Mesenchymal stem cell (in vitro differentiated cells and primary cell): ENCODE data around the gene CCDC85C.

Source experiments
- DNase-seq: peaks from one replicate; pipeline ENCODE4 v3.0.0-alpha.2; 2013
- H2AFZ ChIP-seq: one replicate; pipeline ENCODE4 v1.6.1; 2013; ENCODE audit warnings: low read depth, mild to moderate bottlenecking, control low read depth, inconsistent platforms, low read length, moderate library complexity
- H2AK5ac ChIP-seq: 2 replicates; pipeline ENCODE4 v1.6.1; 2013; ENCODE audit warnings: low read length, moderate library complexity, mild to moderate bottlenecking, inconsistent platforms; ENCODE audit not compliant: severe bottlenecking
- H2BK120ac ChIP-seq: one replicate; pipeline ENCODE4 v1.6.1; 2013; ENCODE audit warnings: low read depth, mild to moderate bottlenecking, inconsistent platforms, low read length, moderate library complexity
- H2BK12ac ChIP-seq, 2 experiments: one replicate each; pipeline ENCODE4 v1.6.1; 2013; ENCODE audit warnings: inconsistent platforms in 2 of 2, low read length in 2 of 2, mild to moderate bottlenecking in 2 of 2, moderate library complexity in 2 of 2, control low read depth in 1 of 2
- H2BK15ac ChIP-seq: one replicate; pipeline ENCODE4 v1.6.1; 2013; ENCODE audit warnings: mild to moderate bottlenecking, low read depth, inconsistent platforms; ENCODE audit not compliant: poor library complexity, severe bottlenecking
- H2BK5ac ChIP-seq: 2 replicates; pipeline ENCODE4 v1.6.1; 2013; ENCODE audit warnings: low read depth, mild to moderate bottlenecking, low read length, control low read depth, inconsistent platforms; ENCODE audit not compliant: poor library complexity, severe bottlenecking
- H3K14ac ChIP-seq, 2 experiments: one replicate each; pipeline ENCODE4 v1.6.1; 2013; ENCODE audit warnings: inconsistent platforms in 2 of 2, low read length in 2 of 2, control low read depth in 1 of 2, mild to moderate bottlenecking in 1 of 2, moderate library complexity in 1 of 2
- H3K18ac ChIP-seq, 2 experiments: one replicate each; pipeline ENCODE4 v1.6.1; 2013; ENCODE audit warnings: inconsistent platforms in 2 of 2, low read length in 2 of 2, control low read depth in 1 of 2, low read depth in 1 of 2, mild to moderate bottlenecking in 1 of 2
- H3K23ac ChIP-seq, 2 experiments: one replicate each; pipeline ENCODE4 v1.6.1; 2013; ENCODE audit warnings: inconsistent platforms in 2 of 2, low read length in 2 of 2, mild to moderate bottlenecking in 2 of 2, moderate library complexity in 2 of 2, control low read depth in 1 of 2
- H3K27ac ChIP-seq: 2 replicates; pipeline ENCODE4 v1.5.1; 2013; ENCODE audit warnings: mild to moderate bottlenecking, moderate library complexity, low read length, control low read depth, inconsistent platforms; ENCODE audit not compliant: poor library complexity, severe bottlenecking
- H3K27me3 ChIP-seq, 2 experiments: 2 replicates each; pipeline versions ENCODE4 v1.6.1 to v1.7.0; 2013; ENCODE audit warnings: low read length in 2 of 2, mild to moderate bottlenecking in 2 of 2, moderate library complexity in 2 of 2, control low read depth in 1 of 2, inconsistent platforms in 1 of 2; ENCODE audit not compliant: control insufficient read depth in 1 of 2, insufficient read depth in 1 of 2
- H3K36me3 ChIP-seq, 2 experiments: 2 replicates each; pipeline versions ENCODE4 v1.6.1 to v1.7.0; 2013; ENCODE audit warnings: low read length in 2 of 2, control low read depth in 1 of 2, inconsistent platforms in 1 of 2, low read depth in 1 of 2, mild to moderate bottlenecking in 1 of 2; ENCODE audit not compliant: insufficient read depth in 2 of 2, control insufficient read depth in 1 of 2
- H3K4ac ChIP-seq, 2 experiments: one replicate each; pipeline ENCODE4 v1.6.1; 2013; ENCODE audit warnings: inconsistent platforms in 2 of 2, low read length in 2 of 2, mild to moderate bottlenecking in 2 of 2, moderate library complexity in 2 of 2, control low read depth in 1 of 2, low read depth in 1 of 2
- H3K4me1 ChIP-seq: 2 replicates; pipeline ENCODE4 v1.6.1; 2013; ENCODE audit warnings: low read depth, low read length, control low read depth; ENCODE audit not compliant: control insufficient read depth, insufficient read depth
- H3K4me2 ChIP-seq: 2 replicates; pipeline ENCODE4 v1.6.1; 2013; ENCODE audit warnings: low read length, mild to moderate bottlenecking, inconsistent platforms; ENCODE audit not compliant: poor library complexity, severe bottlenecking
- H3K4me3 ChIP-seq, 2 experiments: 2 replicates each; pipeline versions ENCODE4 v1.5.1 to v1.7.0; 2013; ENCODE audit warnings: low read length in 2 of 2, mild to moderate bottlenecking in 2 of 2, control low read depth in 1 of 2, low read depth in 1 of 2; ENCODE audit not compliant: insufficient read depth in 1 of 2
- H3K79me1 ChIP-seq: replicated peaks from 2 replicates; pipeline ENCODE4 v1.6.1; 2013; ENCODE audit warnings: mild to moderate bottlenecking, control low read depth, low read length, inconsistent platforms; ENCODE audit not compliant: poor library complexity, severe bottlenecking
- H3K9ac ChIP-seq: 2 replicates; pipeline ENCODE4 v1.7.0; 2013; ENCODE audit warnings: mild to moderate bottlenecking, low read length, moderate library complexity
- H3K9me3 ChIP-seq: 2 replicates; pipeline ENCODE4 v1.7.0; 2013; ENCODE audit warnings: mild to moderate bottlenecking, low read length; ENCODE audit not compliant: control insufficient read depth
- H4K8ac ChIP-seq: one replicate; pipeline ENCODE4 v1.6.1; 2013; ENCODE audit warnings: inconsistent platforms, mild to moderate bottlenecking, low read length, moderate library complexity
- H4K91ac ChIP-seq: one replicate; pipeline ENCODE4 v1.6.1; 2013; ENCODE audit warnings: mild to moderate bottlenecking, low read length, inconsistent platforms
- WGBS: methylation state at CpG from one replicate; pipeline ENCODE4 v1.1.7; 2013; ENCODE audit warnings: mixed read lengths; 5-methylcytosine and 5-hydroxymethylcytosine counted together

Gene CCDC85C

DNA sequence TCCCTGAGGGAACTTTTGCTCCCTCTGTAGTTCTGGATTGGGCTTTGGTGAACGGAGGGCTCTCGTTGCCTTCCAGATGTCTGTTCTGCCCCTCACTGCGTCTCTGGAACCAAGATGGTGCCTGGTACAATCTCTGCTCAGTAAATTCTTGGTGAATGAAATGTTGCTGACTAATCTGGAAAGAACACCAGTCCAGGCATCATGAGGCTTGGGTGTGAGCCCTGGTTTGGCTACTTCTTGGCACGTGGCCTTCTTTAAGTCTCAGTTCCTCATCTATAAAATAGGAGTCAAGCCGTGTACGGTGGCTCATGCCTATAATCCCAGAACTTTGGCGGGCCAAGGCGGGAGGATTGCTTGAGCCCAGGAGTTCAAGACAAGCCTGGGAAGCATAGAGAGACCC, 45.2 kb upstream of the CCDC85C start:
- H4K8ac ChIP-seq = no peak overlapping the region
- H3K27ac ChIP-seq = no peak overlapping the region
- H4K91ac ChIP-seq = no peak overlapping the region
- no peaks in the 10 kb centered on the region for H3K36me3 ChIP-seq
- no peak overlapping the region for H3K14ac ChIP-seq
- H3K4me2 ChIP-seq = no peak overlapping the region
- H3K4me3 ChIP-seq = no peak overlapping the region
- no peak overlapping the region for H3K9ac ChIP-seq
- H3K4me1 ChIP-seq = peaks cover 22% of the 10 kb centered on the region
- H2AK5ac ChIP-seq = no peak overlapping the region
- WGBS = 83% methylated on average over 8 of the region's 8 CpGs
- no peak for DNase-seq
- no peaks in the 10 kb centered on the region for H3K79me1 ChIP-seq
- no peak overlapping the region for H2BK12ac ChIP-seq
- H2BK15ac ChIP-seq = no peak overlapping the region
- no peak overlapping the region for H2BK120ac ChIP-seq
- H3K9me3 ChIP-seq = no peaks in the 10 kb centered on the region
- H3K23ac ChIP-seq = peak overlapping the region in 1 of 2 experiments; percentile 48
- H3K4ac ChIP-seq = no peak overlapping the region
- H2AFZ ChIP-seq = no peak overlapping the region
- no peak overlapping the region for H2BK5ac ChIP-seq
- H3K18ac ChIP-seq = no peak overlapping the region
- H3K27me3 ChIP-seq = peaks cover 0 to 9% of the 10 kb centered on the region in 2 experiments

DNA sequence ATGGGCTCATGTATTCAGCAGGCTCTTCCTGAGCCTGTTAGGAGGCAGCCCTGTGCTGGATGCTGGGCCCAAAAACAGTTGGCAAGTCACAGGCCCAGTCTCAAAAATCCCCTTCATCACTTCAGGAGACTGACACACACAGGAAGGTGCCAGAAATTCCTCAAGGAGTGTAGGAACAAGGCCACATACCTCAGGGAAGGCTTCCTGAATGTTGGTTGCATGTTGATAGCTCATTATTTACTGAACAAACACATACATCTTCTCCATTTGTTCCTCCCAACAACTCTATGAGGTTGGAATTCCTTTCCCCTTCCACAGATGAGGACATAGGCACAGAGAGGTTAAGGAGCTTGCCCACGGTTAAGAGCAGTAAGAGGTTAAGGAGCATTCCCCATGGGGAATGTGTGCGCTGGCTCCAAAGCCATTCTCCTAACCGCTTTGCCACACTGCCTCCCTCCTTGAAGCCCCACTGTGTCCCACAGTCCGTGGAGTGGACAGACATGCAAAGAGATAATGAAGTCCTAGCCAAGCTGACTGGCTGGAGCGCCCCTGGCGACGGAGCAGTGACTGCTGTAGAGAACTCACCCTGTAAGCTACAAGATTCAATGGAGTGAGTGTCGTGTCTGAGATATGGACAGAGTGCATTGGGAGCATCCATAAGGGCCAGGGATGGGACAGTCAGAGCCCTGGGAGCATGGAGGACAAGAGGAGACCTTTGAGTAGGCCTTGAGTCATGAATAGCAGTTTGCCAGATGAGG, 44.2 kb upstream of the CCDC85C start:
- Histone ChIP-seq H3K4ac (no peak overlapping the region), H3K4me2 (no peak overlapping the region), H2BK5ac (no peak overlapping the region), H3K14ac (no peak overlapping the region), H3K27me3 (peaks cover 0 to 9% of the 10 kb centered on the region in 2 experiments), H2BK12ac (no peak overlapping the region), H3K36me3 (no peaks in the 10 kb centered on the region), H3K9ac (no peak overlapping the region), H3K79me1 (no peaks in the 10 kb centered on the region), H4K8ac (no peak overlapping the region), H2BK15ac (no peak overlapping the region), H3K23ac (no peak overlapping the region), H3K9me3 (no peaks in the 10 kb centered on the region), H2AFZ (no peak overlapping the region), H3K18ac (no peak overlapping the region), H2BK120ac (no peak overlapping the region), H3K4me1 (peaks cover 22% of the 10 kb centered on the region), H2AK5ac (no peak overlapping the region), H3K27ac (no peak overlapping the region), H3K4me3 (no peak overlapping the region), H4K91ac (no peak overlapping the region)
- no peak for DNase-seq
- 84% methylated on average over 8 of the region's 8 CpGs for WGBS

DNA sequence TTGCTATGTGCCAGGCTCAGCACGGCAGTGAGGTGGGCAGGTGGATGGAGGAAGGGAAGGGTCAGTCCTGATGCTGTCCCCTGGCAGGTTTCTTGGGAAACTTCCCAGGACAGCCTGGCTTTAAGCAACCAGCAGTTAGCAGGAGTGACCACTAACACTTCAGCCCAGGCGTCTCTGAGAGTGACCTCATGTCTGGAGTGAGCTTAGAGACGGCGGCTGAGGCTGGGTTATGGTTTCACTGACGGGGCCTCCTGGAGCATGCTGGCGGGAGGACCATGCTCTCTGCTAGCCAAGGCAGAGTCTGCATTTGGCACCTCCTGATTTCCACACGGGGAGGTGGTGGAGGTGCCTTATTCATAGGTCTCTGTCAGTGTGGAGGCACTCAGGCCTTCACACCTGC, 43.4 kb upstream of the CCDC85C start:
- Histone ChIP-seq H3K18ac (no peak overlapping the region), H2BK120ac (no peak overlapping the region), H3K4me2 (no peak overlapping the region), H3K27ac (no peak overlapping the region), H3K9ac (no peak overlapping the region), H3K4me3 (no peak overlapping the region), H3K79me1 (no peaks in the 10 kb centered on the region), H2BK5ac (no peak overlapping the region), H3K9me3 (no peaks in the 10 kb centered on the region), H2BK15ac (no peak overlapping the region), H4K8ac (no peak overlapping the region), H3K36me3 (no peaks in the 10 kb centered on the region), H3K23ac (no peak overlapping the region), H3K4me1 (peaks cover 22% of the 10 kb centered on the region), H3K4ac (no peak overlapping the region), H3K14ac (no peak overlapping the region), H2BK12ac (no peak overlapping the region), H2AFZ (no peak overlapping the region), H3K27me3 (peaks cover 0 to 9% of the 10 kb centered on the region in 2 experiments), H4K91ac (no peak overlapping the region), H2AK5ac (no peak overlapping the region)
- DNase-seq = peak; percentile 54
- 66% methylated on average over 7 of the region's 7 CpGs for WGBS

DNA sequence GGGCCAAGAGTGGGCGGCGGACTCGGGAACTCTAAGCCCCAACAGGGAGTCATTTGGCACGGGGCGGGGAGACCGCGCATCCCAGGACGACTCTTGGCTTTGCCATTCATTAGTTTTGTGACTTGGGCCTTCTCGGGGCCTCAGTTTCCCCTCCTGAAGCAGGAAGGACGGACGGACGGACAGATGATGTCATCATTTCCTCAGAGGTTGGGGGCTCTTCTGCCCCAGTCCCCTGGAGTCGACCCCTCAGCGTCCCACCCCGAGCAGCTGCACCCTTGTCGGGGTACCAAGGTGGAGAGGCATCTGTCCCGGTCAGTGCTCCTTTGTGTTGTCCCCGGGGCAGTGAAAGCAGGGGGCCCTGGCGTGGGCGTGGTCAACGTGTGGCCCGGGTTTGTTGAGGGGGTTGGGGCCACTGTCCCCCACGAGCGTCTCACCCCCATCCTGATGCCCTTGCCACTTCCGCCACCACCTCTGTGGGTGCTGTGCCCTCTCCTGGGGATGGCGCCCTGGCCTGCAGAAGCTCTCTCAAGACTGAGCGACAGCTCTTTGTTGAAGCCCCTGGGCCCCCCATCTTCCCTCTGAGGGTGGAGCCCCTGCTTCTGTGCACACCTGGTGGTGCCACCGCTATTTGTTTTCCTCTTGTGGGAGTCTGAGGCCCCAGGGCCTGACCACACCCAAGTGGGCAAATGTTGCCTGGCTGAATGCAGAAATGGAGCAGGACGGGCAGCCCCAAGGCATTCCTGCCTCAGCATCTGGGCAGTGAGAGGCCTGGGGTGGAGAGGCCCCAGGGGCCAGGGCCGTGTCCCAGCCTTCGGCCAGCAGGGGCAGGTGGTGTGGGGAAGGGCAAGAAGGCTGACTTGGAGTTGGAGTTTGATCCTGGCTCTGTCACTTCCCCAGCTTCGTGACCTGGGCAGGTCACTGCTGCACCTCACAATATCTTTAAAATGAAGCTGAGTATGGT, 41.8 kb upstream of the CCDC85C start:
- H3K27me3 ChIP-seq = peaks cover 0 to 9% of the 10 kb centered on the region in 2 experiments
- H4K91ac ChIP-seq = no peak overlapping the region
- H3K18ac ChIP-seq = peak overlapping the region; percentile 49 to 63
- H3K23ac ChIP-seq = peak overlapping the region in 1 of 2 experiments; percentile 80
- no peak overlapping the region for H2AK5ac ChIP-seq
- H3K79me1 ChIP-seq = no peaks in the 10 kb centered on the region
- no peaks in the 10 kb centered on the region for H3K36me3 ChIP-seq
- peak overlapping the region; percentile 29 for H2BK120ac ChIP-seq
- DNase-seq = no peak
- WGBS = 68% methylated on average over 31 of the region's 32 CpGs
- peak overlapping the region; percentile 90 for H2BK15ac ChIP-seq
- peak overlapping the region; percentile 86 for H4K8ac ChIP-seq
- H2BK5ac ChIP-seq = no peak overlapping the region
- peaks cover 22% of the 10 kb centered on the region for H3K4me1 ChIP-seq
- H3K9ac ChIP-seq = peak overlapping the region; percentile 85
- H2AFZ ChIP-seq = peak overlapping the region; percentile 18
- no peaks in the 10 kb centered on the region for H3K9me3 ChIP-seq
- H3K4me2 ChIP-seq = peak overlapping the region; percentile 89
- H2BK12ac ChIP-seq = no peak overlapping the region
- H3K27ac ChIP-seq = no peak overlapping the region
- H3K14ac ChIP-seq = peak overlapping the region in 1 of 2 experiments; percentile 27
- H3K4me3 ChIP-seq = peak overlapping the region in 1 of 2 experiments; percentile 67
- no peak overlapping the region for H3K4ac ChIP-seq
